IMR-90 (cell line): Measurements from ENCODE around the gene KRTAP5-6. TPM values are rescaled to one million over a fixed set of nuclear protein-coding genes. Genes with fewer than 3 reads are reported as not detected.

Experiments
- ATAC-seq: fragments of 200-7000 bp; cut with Tn5 transposase; 2 replicates; pipeline ENCODE4 v1.9.1; 2020; ENCODE audit warnings: low read depth, mild to moderate bottlenecking, moderate library complexity
- BruUV-seq: library from RNA; stranded (reverse); fragments of 400-500 nt; replicated peaks from 2 replicates; lab custom pipeline; 2021; lab: Mats Ljungman, UMichigan
- CTCF ChIA-PET: fragments of 300-600 bp; formaldehyde crosslinking; extraction: SDS; loops from one replicate; lab custom pipeline; 2021; ENCODE audit warnings: antibody characterized with exemption; lab: Yijun Ruan, JAX
- POLR2A ChIA-PET: fragments of 300-600 bp; sonication (Branson Sonifier 250); formaldehyde crosslinking; loops from one replicate; lab custom pipeline; 2022; ENCODE audit warnings: antibody characterized with exemption; ENCODE audit not compliant: unreplicated experiment; lab: Charles Lee
- DNase-seq: peaks from one replicate; pipeline ENCODE4 v3.0.0; 2013
- H2AFZ ChIP-seq: replicated peaks from 2 replicates; pipeline ENCODE3; 2013; ENCODE audit warnings: low read length, mild to moderate bottlenecking; ENCODE audit not compliant: poor library complexity
- H2AK5ac ChIP-seq: 2 replicates; pipeline ENCODE4 v1.6.1; 2013; ENCODE audit warnings: low read depth, low read length, inconsistent platforms
- H2AK9ac ChIP-seq: replicated peaks from 2 replicates; pipeline ENCODE3; 2013; ENCODE audit warnings: mild to moderate bottlenecking, low read depth, low read length, moderate library complexity; ENCODE audit not compliant: poor library complexity
- H2BK120ac ChIP-seq: 2 replicates; pipeline ENCODE4 v1.6.1; 2013; ENCODE audit warnings: low read depth, low read length, inconsistent platforms
- H2BK15ac ChIP-seq: 3 replicates; pipeline ENCODE4 v1.6.1; 2013; ENCODE audit warnings: low read depth, low read length, inconsistent platforms
- H2BK20ac ChIP-seq: 2 replicates; pipeline ENCODE4 v1.6.1; 2013; ENCODE audit warnings: low read depth, mild to moderate bottlenecking, inconsistent platforms, low read length, moderate library complexity
- H2BK5ac ChIP-seq: 2 replicates; pipeline ENCODE4 v1.6.1; 2013; ENCODE audit warnings: mild to moderate bottlenecking, low read depth, low read length, inconsistent platforms; ENCODE audit not compliant: poor library complexity, severe bottlenecking
- H3K14ac ChIP-seq: replicated peaks from 2 replicates; pipeline ENCODE4 v1.6.1; 2013; ENCODE audit warnings: low read depth, low read length, inconsistent platforms
- H3K18ac ChIP-seq: 2 replicates; pipeline ENCODE4 v1.6.1; 2013; ENCODE audit warnings: low read depth, low read length, control low read depth
- H3K23ac ChIP-seq: 2 replicates; pipeline ENCODE4 v1.6.1; 2013; ENCODE audit warnings: low read depth, low read length, inconsistent platforms
- H3K27ac ChIP-seq: 2 replicates; pipeline ENCODE4 v1.5.1; 2013; ENCODE audit warnings: mild to moderate bottlenecking, control low read depth, low read length; ENCODE audit not compliant: insufficient read depth
- H3K27me3 ChIP-seq: 2 replicates; pipeline ENCODE4 v1.6.1; 2013; ENCODE audit warnings: low read length; ENCODE audit not compliant: control insufficient read depth, insufficient read depth
- H3K36me3 ChIP-seq: 2 replicates; pipeline ENCODE4 v1.6.1; 2013; ENCODE audit warnings: low read length, mixed read lengths; ENCODE audit not compliant: control insufficient read depth, insufficient read depth
- H3K4ac ChIP-seq: 2 replicates; pipeline ENCODE4 v1.6.1; 2013; ENCODE audit warnings: low read depth, low read length, inconsistent platforms
- H3K4me1 ChIP-seq: 2 replicates; pipeline ENCODE4 v1.6.1; 2013; ENCODE audit warnings: low read length, mixed read lengths; ENCODE audit not compliant: control insufficient read depth, insufficient read depth
- H3K4me2 ChIP-seq: 2 replicates; pipeline ENCODE4 v1.6.1; 2013; ENCODE audit warnings: low read depth, mild to moderate bottlenecking, control low read depth, low read length, moderate library complexity
- H3K4me3 ChIP-seq: 2 replicates; pipeline ENCODE4 v1.5.1; 2013; ENCODE audit warnings: low read depth, mild to moderate bottlenecking, control low read depth, low read length, moderate library complexity; ENCODE audit not compliant: insufficient read depth
- H3K56ac ChIP-seq: 2 replicates; pipeline ENCODE4 v1.6.1; 2013; ENCODE audit warnings: low read length, inconsistent platforms; ENCODE audit not compliant: insufficient read depth; ENCODE audit errors: extremely low read depth
- H3K79me1 ChIP-seq, 2 experiments: 2 replicates each; pipeline ENCODE4 v1.6.1; 2013; ENCODE audit warnings: low read length in 2 of 2, inconsistent platforms in 1 of 2, low read depth in 1 of 2
- H3K9ac ChIP-seq: 2 replicates; pipeline ENCODE4 v1.6.1; 2013; ENCODE audit warnings: low read depth, low read length, control low read depth
- H3K9me1 ChIP-seq: 2 replicates; pipeline ENCODE4 v1.6.1; 2013; ENCODE audit warnings: low read length, inconsistent platforms; ENCODE audit not compliant: insufficient read depth
- H3K9me3 ChIP-seq: 2 replicates; pipeline ENCODE4 v1.6.1; 2013; ENCODE audit warnings: low read length; ENCODE audit not compliant: control insufficient read depth, insufficient read depth
- H4K20me1 ChIP-seq: 2 replicates; pipeline ENCODE4 v1.6.1; 2013; ENCODE audit warnings: low read length, inconsistent platforms; ENCODE audit not compliant: insufficient read depth
- H4K5ac ChIP-seq: 2 replicates; pipeline ENCODE4 v1.6.1; 2013; ENCODE audit warnings: mild to moderate bottlenecking, low read depth, low read length, control low read depth
- H4K8ac ChIP-seq, 2 experiments: 2 replicates each; pipeline ENCODE4 v1.6.1; 2013; ENCODE audit warnings: low read depth in 2 of 2, low read length in 2 of 2, control low read depth in 1 of 2, inconsistent platforms in 1 of 2
- H4K91ac ChIP-seq: 2 replicates; pipeline ENCODE4 v1.6.1; 2013; ENCODE audit warnings: low read depth, low read length, inconsistent platforms; ENCODE audit not compliant: insufficient read depth
- BHLHE40 ChIP-seq: fragments of 150-350 bp; IDR thresholded peaks from 2 replicates; pipeline ENCODE4 v1.6.1; 2016; ENCODE audit warnings: mild to moderate bottlenecking, low read depth, low read length
- ELK1 ChIP-seq: fragments of 150-350 bp; IDR thresholded peaks from 2 replicates; pipeline ENCODE4 v1.6.1; 2016; ENCODE audit warnings: low read depth, mild to moderate bottlenecking, low read length, moderate library complexity, borderline replicate concordance
- FOS ChIP-seq: fragments of 150-350 bp; IDR thresholded peaks from 2 replicates; pipeline ENCODE4 v1.6.1; 2016; ENCODE audit warnings: low read depth, low read length
- MXI1 ChIP-seq: IDR thresholded peaks from 2 replicates; pipeline ENCODE4 v1.6.1; 2012; ENCODE audit warnings: low read depth, mild to moderate bottlenecking, low read length, moderate library complexity, borderline replicate concordance
- NFE2L2 ChIP-seq: fragments of 150-350 bp; IDR thresholded peaks from 2 replicates; pipeline ENCODE4 v1.6.1; 2016; ENCODE audit warnings: low read depth, mild to moderate bottlenecking, low read length
- POLR2A ChIP-seq: IDR thresholded peaks from 2 replicates; pipeline ENCODE4 v1.6.1; 2012; ENCODE audit warnings: mild to moderate bottlenecking, low read depth, low read length
- RAD21 ChIP-seq: IDR thresholded peaks from 2 replicates; pipeline ENCODE4 v1.6.1; 2012; ENCODE audit warnings: low read length, improper control_type of control experiment
- RCOR1 ChIP-seq: IDR thresholded peaks from 2 replicates; pipeline ENCODE4 v1.6.1; 2012; ENCODE audit warnings: mild to moderate bottlenecking, low read length, improper control_type of control experiment; ENCODE audit not compliant: insufficient replicate concordance
- RFX5 ChIP-seq: IDR thresholded peaks from 2 replicates; pipeline ENCODE4 v1.8.0; 2012; ENCODE audit warnings: low read depth, mild to moderate bottlenecking, low read length, moderate library complexity
- SMC3 ChIP-seq: fragments of 150-350 bp; IDR thresholded peaks from 2 replicates; pipeline ENCODE4 v1.6.1; 2016; ENCODE audit warnings: low read depth, mild to moderate bottlenecking, antibody characterized with exemption, low read length, moderate library complexity
- WGBS, 2 experiments: methylation state at CpG; one replicate each; pipeline versions ENCODE4 v1.1.5 to v1.1.7; 2013; ENCODE audit warnings: missing lambda C conversion rate in 2 of 2; ENCODE audit not compliant: insufficient read length in 1 of 2; ENCODE audit errors: extremely low coverage in 2 of 2; 5-methylcytosine and 5-hydroxymethylcytosine counted together
- dilution Hi-C: fragments of 300-500 bp; cut with HindIII; formaldehyde crosslinking; loops from one replicate; pipeline ENCODE4 v1.14.3; 2018; ENCODE audit warnings: low sequenced_read_pairs; ENCODE audit not compliant: unreplicated experiment
- in situ Hi-C: fragments of 300-500 bp; cut with MboI; formaldehyde crosslinking; loops from 3 replicates; pipeline ENCODE4 v1.14.3; 2019; ENCODE audit warnings: low sequenced_read_pairs, inconsistent platforms, mixed read lengths
- intact Hi-C: fragments of 100-400 bp; cut with micrococcal nuclease; formaldehyde crosslinking; loops from 2 replicates; pipeline ENCODE4 v1.10.0; 2022
- polyA plus RNA-seq, 3 experiments: library from polyadenylated mRNA; depleted of rRNA; stranded (reverse); fragments of >200 nt; gene quantifications; 2 replicates each; pipeline ENCODE4 v1.2.3, GENCODE V29; 2012; ENCODE audit warnings: low replicate concordance in 1 of 3
- total RNA-seq: library from RNA; depleted of rRNA; stranded (reverse); fragments of >200 nt; gene quantifications from 2 replicates; pipeline ENCODE4 v1.2.3, GENCODE V29; 2012
- TF ChIP-seq, protein P1 (sequence below): fragments of 150-350 bp; IDR thresholded peaks from 2 replicates; pipeline ENCODE4 v1.6.1; 2017; ENCODE audit warnings: mild to moderate bottlenecking, antibody characterized with exemption, low read length, low read depth
- TF ChIP-seq, protein P2 (sequence below): conservative IDR thresholded peaks from 2 replicates; pipeline ENCODE4 v1.5.1; 2012; ENCODE audit warnings: mild to moderate bottlenecking, low read depth, low read length, improper control_type of control experiment

KRTAP5-6 gene
- total and polyA plus RNA-seq, 2 of the 4 experiments (the other 2 are of a cell fraction), result not detected

DNA sequence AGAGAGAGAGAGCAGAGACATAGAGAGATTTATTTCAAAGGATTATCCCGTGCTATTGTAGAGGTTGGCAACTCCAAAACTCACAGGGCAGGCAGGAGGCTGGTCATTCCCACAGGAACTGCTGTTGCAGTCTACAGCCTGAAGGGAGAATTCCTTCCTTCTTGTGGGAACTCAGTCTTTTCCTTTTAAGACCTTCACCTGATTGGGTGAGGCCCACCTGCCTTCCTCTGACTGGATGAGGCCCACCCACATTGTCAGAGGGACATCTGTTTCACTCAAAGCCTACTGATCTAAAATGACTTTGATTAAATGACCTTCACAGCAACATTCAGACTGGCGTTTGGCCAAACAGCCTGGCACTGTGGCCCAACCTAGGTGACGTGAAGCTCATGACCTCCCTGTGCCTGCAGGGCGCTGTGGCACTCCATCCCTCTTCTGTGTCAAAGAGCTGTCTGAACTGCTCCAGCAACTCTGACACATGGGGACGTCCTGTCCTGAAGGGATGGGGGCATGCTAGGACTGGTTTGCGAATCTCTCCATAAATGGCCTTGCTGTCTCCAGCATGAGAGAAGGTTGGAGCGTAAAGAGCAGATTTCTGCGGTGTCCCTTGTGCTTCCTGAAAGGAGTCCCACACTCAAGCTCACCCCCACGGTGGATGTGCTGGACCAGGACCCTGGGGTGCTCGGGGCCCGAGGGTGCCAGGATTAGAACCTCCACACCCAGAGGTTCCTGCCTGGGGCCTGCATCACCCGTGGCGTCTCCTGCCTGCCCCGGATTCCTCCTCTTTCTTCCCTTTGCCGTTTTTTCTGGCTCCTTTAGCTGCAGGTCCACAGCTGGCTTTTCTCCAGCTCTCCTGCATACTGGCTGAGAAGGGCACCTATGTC lies 46.7 kb upstream of the KRTAP5-6 start (continued):
- TF ChIP-seq MXI1, result no peak

DNA sequence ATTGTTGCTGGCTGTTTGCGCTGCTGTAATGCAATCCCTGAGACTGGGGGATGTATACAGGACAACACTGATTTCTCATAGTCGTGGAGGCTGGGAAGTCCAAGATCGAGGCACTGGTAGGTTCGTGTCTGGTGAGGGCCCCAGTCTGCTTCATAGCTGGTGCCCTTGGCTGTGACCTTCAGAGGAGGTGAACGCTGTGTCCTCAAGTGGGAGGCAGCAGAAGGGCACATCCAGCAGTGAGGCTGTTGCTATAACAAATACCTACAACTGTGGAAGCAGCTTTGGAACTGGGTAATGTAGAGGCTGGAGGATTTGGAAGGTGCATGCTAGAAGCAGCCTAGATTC lies 46.1 kb upstream of the KRTAP5-6 start:
- no peak overlapping the region for H4K91ac ChIP-seq
- H3K9me3 ChIP-seq, result no peaks in the 10 kb centered on the region
- no peak overlapping the region for H4K5ac ChIP-seq
- H2BK5ac ChIP-seq, result no peak overlapping the region
- H2BK120ac ChIP-seq, result no peak overlapping the region
- no peak overlapping the region for H3K23ac ChIP-seq
- dilution Hi-C loops, result no loop called here
- no peaks in the 10 kb centered on the region for H3K9me1 ChIP-seq
- no peak overlapping the region for H3K27ac ChIP-seq
- no peak overlapping the region for H2AK5ac ChIP-seq
- H3K18ac ChIP-seq, result no peak overlapping the region
- H3K14ac ChIP-seq, result no peak overlapping the region
- no TSS peak for BruUV-seq
- H3K36me3 ChIP-seq, result no peaks in the 10 kb centered on the region
- H4K20me1 ChIP-seq, result no peaks in the 10 kb centered on the region
- no peak overlapping the region for H3K4me3 ChIP-seq
- H3K79me1 ChIP-seq, result no peaks in the 10 kb centered on the region
- H3K4ac ChIP-seq, result no peak overlapping the region
- H3K56ac ChIP-seq, result no peak overlapping the region
- no peak for DNase-seq
- H2AK9ac ChIP-seq, result no peak overlapping the region
- ChIA-PET CTCF (interaction anchor here (1.4 kb wide), 1 partner anchor 11 kb away, joined by 3 read pairs; no protein-coding TSS in a partner anchor), POLR2A (no interaction called here)
- no peak overlapping the region for H3K9ac ChIP-seq
- 100% methylated on average over 1 of the region's 5 CpGs; no CpG with 5 or more reads in 1 of the 2 experiments for WGBS, 2 experiments
- H2AFZ ChIP-seq, result no peak overlapping the region
- H3K4me2 ChIP-seq, result no peak overlapping the region
- intact Hi-C loops, result loop anchor here (5.0 kb wide), 1 partner anchor 176 kb away; no protein-coding TSS in a partner anchor
- no peak overlapping the region for H2BK15ac ChIP-seq
- ATAC-seq, result no peak
- H4K8ac ChIP-seq, result no peak overlapping the region
- in situ Hi-C loops, result no loop called here
- no peaks in the 10 kb centered on the region; the same call in 1 of the 2 replicates for H3K4me1 ChIP-seq
- peaks cover 44% of the 10 kb centered on the region for H3K27me3 ChIP-seq
- H2BK20ac ChIP-seq, result no peak overlapping the region
- no peak for TF ChIP-seq MXI1
- TF ChIP-seq RCOR1, result no peak
- no peak for TF ChIP-seq RFX5
- TF ChIP-seq ELK1, result no peak
- TF ChIP-seq NFE2L2, result no peak
- no peak for TF ChIP-seq BHLHE40
- TF ChIP-seq, protein P1, sequence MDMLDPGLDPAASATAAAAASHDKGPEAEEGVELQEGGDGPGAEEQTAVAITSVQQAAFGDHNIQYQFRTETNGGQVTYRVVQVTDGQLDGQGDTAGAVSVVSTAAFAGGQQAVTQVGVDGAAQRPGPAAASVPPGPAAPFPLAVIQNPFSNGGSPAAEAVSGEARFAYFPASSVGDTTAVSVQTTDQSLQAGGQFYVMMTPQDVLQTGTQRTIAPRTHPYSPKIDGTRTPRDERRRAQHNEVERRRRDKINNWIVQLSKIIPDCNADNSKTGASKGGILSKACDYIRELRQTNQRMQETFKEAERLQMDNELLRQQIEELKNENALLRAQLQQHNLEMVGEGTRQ, result no peak
- TF ChIP-seq, protein P2, sequence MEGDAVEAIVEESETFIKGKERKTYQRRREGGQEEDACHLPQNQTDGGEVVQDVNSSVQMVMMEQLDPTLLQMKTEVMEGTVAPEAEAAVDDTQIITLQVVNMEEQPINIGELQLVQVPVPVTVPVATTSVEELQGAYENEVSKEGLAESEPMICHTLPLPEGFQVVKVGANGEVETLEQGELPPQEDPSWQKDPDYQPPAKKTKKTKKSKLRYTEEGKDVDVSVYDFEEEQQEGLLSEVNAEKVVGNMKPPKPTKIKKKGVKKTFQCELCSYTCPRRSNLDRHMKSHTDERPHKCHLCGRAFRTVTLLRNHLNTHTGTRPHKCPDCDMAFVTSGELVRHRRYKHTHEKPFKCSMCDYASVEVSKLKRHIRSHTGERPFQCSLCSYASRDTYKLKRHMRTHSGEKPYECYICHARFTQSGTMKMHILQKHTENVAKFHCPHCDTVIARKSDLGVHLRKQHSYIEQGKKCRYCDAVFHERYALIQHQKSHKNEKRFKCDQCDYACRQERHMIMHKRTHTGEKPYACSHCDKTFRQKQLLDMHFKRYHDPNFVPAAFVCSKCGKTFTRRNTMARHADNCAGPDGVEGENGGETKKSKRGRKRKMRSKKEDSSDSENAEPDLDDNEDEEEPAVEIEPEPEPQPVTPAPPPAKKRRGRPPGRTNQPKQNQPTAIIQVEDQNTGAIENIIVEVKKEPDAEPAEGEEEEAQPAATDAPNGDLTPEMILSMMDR, result no peak
- TF ChIP-seq POLR2A, result no peak
- no peak for TF ChIP-seq FOS
- no peak for TF ChIP-seq SMC3
- TF ChIP-seq RAD21, result no peak
